ENCODE measurements around the gene E2F2. TPM values are rescaled to one million over a fixed set of nuclear protein-coding genes. Genes with fewer than 3 reads are reported as not detected.

Gene E2F2
- total RNA-seq, 4 donors from 2014 or later: 0.10 to 0.27 (median 0.17) TPM; not detected in 1

DNA sequence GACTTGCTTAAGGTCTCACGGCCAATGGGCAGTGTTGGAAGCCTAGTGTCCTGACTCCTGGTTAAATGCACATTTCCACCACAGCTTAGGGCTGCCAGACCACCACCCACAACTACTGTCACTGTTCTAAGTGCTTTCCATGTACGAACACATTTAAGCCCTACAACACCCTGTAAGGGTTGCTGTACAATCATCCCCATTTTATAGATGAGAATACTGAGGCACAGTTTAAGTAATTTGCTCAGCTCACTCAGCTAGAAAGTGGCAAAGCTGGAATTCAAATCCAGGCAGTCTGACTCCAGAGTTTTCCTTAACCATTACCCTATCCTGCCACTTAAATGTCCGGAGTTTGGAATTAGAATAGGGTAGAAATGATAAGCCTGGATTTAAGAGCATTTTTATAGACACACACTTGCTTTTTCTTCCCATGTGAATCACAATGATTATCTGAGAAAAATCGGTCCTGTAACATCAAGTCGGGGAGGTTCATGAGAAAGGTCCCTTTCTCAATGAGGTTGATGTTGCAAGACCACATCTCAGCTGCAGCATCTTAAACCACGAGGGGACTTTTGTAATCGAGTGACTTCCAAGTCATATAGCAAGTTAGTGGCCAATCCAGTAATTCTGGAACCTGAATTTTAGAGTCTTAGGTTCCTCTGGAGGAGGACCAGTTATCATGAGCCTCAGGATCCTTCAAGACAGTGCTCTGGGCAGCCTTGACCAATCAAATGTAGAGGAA lies 8.6 kb downstream of the E2F2 start:
- intact Hi-C loops (cut with DNase I): no loop called here
- 76 to 91% methylated on average over 7 of the region's 7 CpGs for WGBS, 2 donors
- DNase-seq: no peak
- no peaks in the 10 kb centered on the region for H3K4me1 ChIP-seq
- H3K9me3 ChIP-seq: no peaks in the 10 kb centered on the region
- no peak overlapping the region for H3K27ac ChIP-seq
- no peak for TF ChIP-seq POLR2A (IDR thresholded peaks at IDR 0.05)
- TF ChIP-seq, protein P1, sequence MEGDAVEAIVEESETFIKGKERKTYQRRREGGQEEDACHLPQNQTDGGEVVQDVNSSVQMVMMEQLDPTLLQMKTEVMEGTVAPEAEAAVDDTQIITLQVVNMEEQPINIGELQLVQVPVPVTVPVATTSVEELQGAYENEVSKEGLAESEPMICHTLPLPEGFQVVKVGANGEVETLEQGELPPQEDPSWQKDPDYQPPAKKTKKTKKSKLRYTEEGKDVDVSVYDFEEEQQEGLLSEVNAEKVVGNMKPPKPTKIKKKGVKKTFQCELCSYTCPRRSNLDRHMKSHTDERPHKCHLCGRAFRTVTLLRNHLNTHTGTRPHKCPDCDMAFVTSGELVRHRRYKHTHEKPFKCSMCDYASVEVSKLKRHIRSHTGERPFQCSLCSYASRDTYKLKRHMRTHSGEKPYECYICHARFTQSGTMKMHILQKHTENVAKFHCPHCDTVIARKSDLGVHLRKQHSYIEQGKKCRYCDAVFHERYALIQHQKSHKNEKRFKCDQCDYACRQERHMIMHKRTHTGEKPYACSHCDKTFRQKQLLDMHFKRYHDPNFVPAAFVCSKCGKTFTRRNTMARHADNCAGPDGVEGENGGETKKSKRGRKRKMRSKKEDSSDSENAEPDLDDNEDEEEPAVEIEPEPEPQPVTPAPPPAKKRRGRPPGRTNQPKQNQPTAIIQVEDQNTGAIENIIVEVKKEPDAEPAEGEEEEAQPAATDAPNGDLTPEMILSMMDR (IDR thresholded peaks at IDR 0.05): no peak
- no peak overlapping the region for H3K4me3 ChIP-seq (replicated peaks in 1 of 3)
- no peaks in the 10 kb centered on the region for H3K36me3 ChIP-seq
- H3K27me3 ChIP-seq: no peaks in the 10 kb centered on the region

DNA sequence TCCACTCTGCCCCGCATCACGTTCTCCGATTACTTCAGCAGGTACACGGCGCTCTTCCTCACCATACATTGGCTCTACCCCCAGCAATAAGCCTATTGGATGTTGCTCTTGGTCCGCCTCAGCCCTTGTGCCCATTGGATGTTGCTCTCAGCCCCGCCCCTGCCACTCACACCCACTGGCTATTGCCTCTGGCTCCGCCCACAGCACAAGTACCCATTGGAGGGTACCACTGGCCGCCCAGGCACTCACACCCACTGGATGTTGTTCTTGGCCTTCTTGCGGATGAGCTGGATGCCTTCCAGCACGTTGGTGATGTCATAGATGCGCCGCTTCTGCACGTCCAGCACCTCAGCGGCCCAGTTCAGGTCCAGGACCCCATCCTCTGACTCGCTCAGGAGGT lies 9.4 kb downstream of the E2F2 start:
- no peaks in the 10 kb centered on the region for H3K9me3 ChIP-seq
- no peaks in the 10 kb centered on the region for H3K27me3 ChIP-seq
- DNase-seq: no peak
- H3K4me3 ChIP-seq (replicated peaks in 1 of 3): no peak overlapping the region
- intact Hi-C loops (cut with DNase I): no loop called here
- TF ChIP-seq POLR2A (IDR thresholded peaks at IDR 0.05): no peak
- TF ChIP-seq, protein P1 (IDR thresholded peaks at IDR 0.05): no peak
- H3K4me1 ChIP-seq: no peaks in the 10 kb centered on the region
- 96% methylated on average over 16 of the region's 16 CpGs for WGBS, 2 donors
- H3K36me3 ChIP-seq: no peaks in the 10 kb centered on the region
- no peak overlapping the region for H3K27ac ChIP-seq

DNA sequence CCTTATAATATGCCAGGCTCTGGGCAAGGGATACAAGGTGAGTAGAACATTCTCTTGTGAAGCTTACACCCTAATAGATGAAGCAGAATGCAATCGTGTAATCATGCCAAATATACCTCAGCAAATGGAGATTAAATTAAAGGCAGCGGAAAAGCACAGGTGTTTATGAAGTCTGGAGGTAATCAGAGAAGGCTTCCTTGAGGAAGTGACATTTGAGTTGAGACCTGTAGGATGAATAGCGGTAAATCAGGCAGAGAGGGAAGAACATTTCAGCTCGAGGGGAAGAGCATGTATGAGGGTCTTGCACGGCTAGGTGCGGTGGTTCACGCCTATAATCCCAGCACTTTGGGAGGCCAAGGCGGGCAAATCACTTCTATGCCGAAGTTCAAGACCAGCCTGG lies 13.5 kb downstream of the E2F2 start:
- intact Hi-C loops (cut with DNase I): no loop called here
- no peaks in the 10 kb centered on the region for H3K4me1 ChIP-seq
- TF ChIP-seq POLR2A (IDR thresholded peaks at IDR 0.05): no peak
- TF ChIP-seq, protein P1 (IDR thresholded peaks at IDR 0.05): no peak
- no peak overlapping the region for H3K27ac ChIP-seq
- H3K4me3 ChIP-seq (replicated peaks in 1 of 3): no peak overlapping the region
- H3K36me3 ChIP-seq: no peaks in the 10 kb centered on the region
- WGBS, 2 donors: 86 to 94% methylated on average over 9 of the region's 9 CpGs
- no peak for DNase-seq
- H3K27me3 ChIP-seq: no peaks in the 10 kb centered on the region
- H3K9me3 ChIP-seq: no peaks in the 10 kb centered on the region

DNA sequence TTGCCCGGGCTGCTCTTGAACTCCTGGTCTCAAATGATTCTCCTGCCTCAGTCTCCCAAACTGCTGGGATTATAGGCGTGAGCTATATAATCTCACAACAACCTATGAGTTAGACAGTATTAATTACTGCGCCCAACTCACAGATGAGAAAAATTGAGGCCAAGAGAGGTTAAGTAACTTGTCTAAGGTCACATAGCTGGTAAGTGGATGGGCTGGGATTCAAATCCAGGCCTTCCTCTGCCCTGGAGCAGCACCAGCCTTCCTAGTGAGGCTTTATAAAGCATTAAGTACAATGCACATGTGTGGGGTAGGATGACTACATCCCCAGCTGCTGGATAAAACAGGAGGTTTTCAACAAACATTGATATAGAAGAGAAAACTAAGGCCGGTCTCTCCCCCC lies 15.1 kb downstream of the E2F2 start:
- Histone ChIP-seq H3K36me3 (no peaks in the 10 kb centered on the region), H3K9me3 (no peaks in the 10 kb centered on the region), H3K27me3 (no peaks in the 10 kb centered on the region), H3K27ac (no peak overlapping the region), H3K4me1 (no peaks in the 10 kb centered on the region), H3K4me3 (replicated peaks in 1 of 3) (no peak overlapping the region)
- no peak for DNase-seq
- intact Hi-C loops (cut with DNase I): no loop called here
- WGBS, 2 donors: 96 to 99% methylated on average over 4 of the region's 4 CpGs
- TF ChIP-seq POLR2A (IDR thresholded peaks at IDR 0.05): no peak

DNA sequence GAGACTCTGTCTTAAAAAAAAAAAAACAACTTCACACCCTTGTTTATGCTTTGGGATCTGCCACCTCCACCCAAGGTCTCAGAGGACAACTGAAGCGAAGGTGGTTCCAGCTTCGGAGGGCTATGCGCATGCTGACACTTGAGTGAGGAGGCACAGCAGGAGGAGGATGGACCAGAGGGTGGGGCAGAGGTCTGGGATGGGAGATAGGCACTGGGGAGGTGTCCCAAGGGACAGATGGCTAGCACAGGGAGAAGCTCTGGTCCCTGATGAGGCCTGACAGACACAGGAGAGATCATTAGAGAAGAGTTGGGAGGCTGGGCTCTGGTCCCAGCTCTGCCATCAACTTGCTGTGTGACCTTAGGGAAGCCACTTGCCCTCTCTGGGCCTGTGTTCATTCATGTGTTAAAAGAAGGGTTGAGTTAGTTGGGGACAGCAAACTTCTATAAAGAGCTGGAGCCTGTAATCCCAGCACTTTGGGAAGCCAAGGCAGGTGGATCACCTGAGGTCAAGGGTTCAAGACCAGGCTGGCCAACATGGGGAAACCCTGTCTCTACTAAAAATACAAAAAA lies 16.8 kb downstream of the E2F2 start:
- no peak overlapping the region for H3K4me3 ChIP-seq (replicated peaks in 1 of 3)
- no peak for DNase-seq
- H3K27ac ChIP-seq: no peak overlapping the region
- TF ChIP-seq, protein P1 (IDR thresholded peaks at IDR 0.05): no peak
- TF ChIP-seq POLR2A (IDR thresholded peaks at IDR 0.05): no peak
- H3K9me3 ChIP-seq: no peaks in the 10 kb centered on the region
- no peaks in the 10 kb centered on the region for H3K36me3 ChIP-seq
- H3K4me1 ChIP-seq: no peaks in the 10 kb centered on the region
- WGBS, 2 donors: 94 to 95% methylated on average over 3 of the region's 3 CpGs
- no peaks in the 10 kb centered on the region for H3K27me3 ChIP-seq
- intact Hi-C loops (cut with DNase I): no loop called here

All from thyroid gland (tissue), 4 donors.